AG04450 (cell line): ENCODE measurements around the gene ZFYVE21. TPM values are rescaled to one million over a fixed set of nuclear protein-coding genes. Genes with fewer than 3 reads are reported as not detected.

Source experiments
- CTCF ChIA-PET: fragments of 300-600, 350-600 bp; formaldehyde crosslinking; extraction: SDS; loops from one replicate; lab custom pipeline; 2022; ENCODE audit warnings: antibody characterized with exemption, inconsistent platforms; lab: Charles Lee
- POLR2A ChIA-PET: fragments of 350-600 bp; formaldehyde crosslinking; extraction: SDS; loops from one replicate; lab custom pipeline; 2021; ENCODE audit warnings: antibody characterized with exemption, inconsistent platforms; lab: Yijun Ruan, JAX
- DNase-seq: peaks from one replicate; pipeline ENCODE4 v3.0.0-alpha.2; 2011; ENCODE audit warnings: low read depth, low spot score
- H3K27ac ChIP-seq: one replicate; pipeline ENCODE4 v1.5.1; 2012; ENCODE audit warnings: low read depth, low read length, control low read depth
- H3K27me3 ChIP-seq: one replicate; pipeline ENCODE4 v1.6.0; 2012; ENCODE audit warnings: low read length; ENCODE audit not compliant: control insufficient read depth, insufficient read depth
- H3K4me3 ChIP-seq: 2 replicates; pipeline ENCODE4 v1.5.1; 2011; ENCODE audit warnings: mild to moderate bottlenecking, low read depth, low read length, control low read depth
- H3K9me3 ChIP-seq: 2 replicates; pipeline ENCODE4 v1.5.1; 2012; ENCODE audit warnings: low read length; ENCODE audit not compliant: control insufficient read depth, insufficient read depth
- polyA plus RNA-seq: library from polyadenylated mRNA; depleted of rRNA; stranded (reverse); fragments of >200 nt; gene quantifications from 2 replicates; pipeline ENCODE4 v1.2.3, GENCODE V29; 2011; rRNA removed
- small RNA-seq: library from RNA; depleted of rRNA; stranded (forward); fragments of <200 nt; gene quantifications from one replicate; pipeline ENCODE3, GENCODE V24; 2012; ENCODE audit warnings: low read depth; ENCODE audit not compliant: insufficient read length
- TF ChIP-seq, protein P1 (sequence below): IDR thresholded peaks from 2 replicates; pipeline ENCODE4 v1.5.1; 2011; ENCODE audit warnings: low read depth, low read length, control low read depth, inconsistent platforms

The ZFYVE21 gene
- polyA plus RNA-seq, 1 experiment, result 77.5 TPM

DNA sequence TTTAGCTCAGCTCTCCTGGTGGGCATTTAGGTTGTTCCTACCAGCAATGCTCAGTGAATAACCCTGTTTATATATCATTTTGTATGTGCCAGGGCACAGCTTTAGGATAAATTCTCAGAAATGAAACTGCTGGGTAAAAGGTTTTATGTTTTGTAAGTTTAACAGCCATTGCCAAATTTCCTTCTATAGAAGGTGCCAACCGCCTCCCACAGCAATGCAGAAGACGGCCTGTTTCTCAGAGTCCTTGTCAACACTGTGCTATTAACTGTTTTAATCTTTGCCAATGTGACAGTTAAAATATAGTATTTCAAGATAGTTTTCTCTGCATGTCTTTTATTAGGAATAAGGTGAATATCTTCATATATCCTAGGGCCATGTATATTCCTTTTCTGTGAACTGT lies 66.8 kb downstream of the ZFYVE21 start:
- no peak for DNase-seq
- TF ChIP-seq, protein P1, sequence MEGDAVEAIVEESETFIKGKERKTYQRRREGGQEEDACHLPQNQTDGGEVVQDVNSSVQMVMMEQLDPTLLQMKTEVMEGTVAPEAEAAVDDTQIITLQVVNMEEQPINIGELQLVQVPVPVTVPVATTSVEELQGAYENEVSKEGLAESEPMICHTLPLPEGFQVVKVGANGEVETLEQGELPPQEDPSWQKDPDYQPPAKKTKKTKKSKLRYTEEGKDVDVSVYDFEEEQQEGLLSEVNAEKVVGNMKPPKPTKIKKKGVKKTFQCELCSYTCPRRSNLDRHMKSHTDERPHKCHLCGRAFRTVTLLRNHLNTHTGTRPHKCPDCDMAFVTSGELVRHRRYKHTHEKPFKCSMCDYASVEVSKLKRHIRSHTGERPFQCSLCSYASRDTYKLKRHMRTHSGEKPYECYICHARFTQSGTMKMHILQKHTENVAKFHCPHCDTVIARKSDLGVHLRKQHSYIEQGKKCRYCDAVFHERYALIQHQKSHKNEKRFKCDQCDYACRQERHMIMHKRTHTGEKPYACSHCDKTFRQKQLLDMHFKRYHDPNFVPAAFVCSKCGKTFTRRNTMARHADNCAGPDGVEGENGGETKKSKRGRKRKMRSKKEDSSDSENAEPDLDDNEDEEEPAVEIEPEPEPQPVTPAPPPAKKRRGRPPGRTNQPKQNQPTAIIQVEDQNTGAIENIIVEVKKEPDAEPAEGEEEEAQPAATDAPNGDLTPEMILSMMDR, result no peak
- CTCF ChIA-PET, result no interaction called here
- Histone ChIP-seq H3K27me3 (no peaks in the 10 kb centered on the region), H3K9me3 (no peaks in the 10 kb centered on the region), H3K4me3 (no peak overlapping the region), H3K27ac (no peak overlapping the region)
- POLR2A ChIA-PET, result no interaction called here

Small RNAs within 50 kb of the gene (small RNA-seq; reads per million reads assigned to genes)
- not detected for gene RF00019

Other genes with a start within 250 kb of the ZFYVE21 start
- gene CKB, start 193.0 kb upstream of the ZFYVE21 start, polyA plus RNA-seq, result 11.7 and 12.9 TPM in 2 replicates
- gene TRMT61A, start 186.6 kb upstream of the ZFYVE21 start, polyA plus RNA-seq, result 4.4 and 6.1 TPM in 2 replicates
- 10.5 and 12.5 TPM in 2 replicates for gene BAG5, start 153.2 kb upstream of the ZFYVE21 start, polyA plus RNA-seq
- 25.8 and 29.8 TPM in 2 replicates for gene COA8, start 152.8 kb upstream of the ZFYVE21 start, polyA plus RNA-seq
- gene KLC1, start 86.6 kb upstream of the ZFYVE21 start, polyA plus RNA-seq, result 126 and 160 TPM in 2 replicates
- 4.3 and 4.8 TPM in 2 replicates for gene XRCC3, start 359 bp upstream of the ZFYVE21 start, polyA plus RNA-seq
- gene PPP1R13B, start 131.8 kb downstream of the ZFYVE21 start, polyA plus RNA-seq, result 0.52 and 0.62 TPM in 2 replicates
- 0.05 and 0.11 TPM in 2 replicates for gene TDRD9, start 212.6 kb downstream of the ZFYVE21 start, polyA plus RNA-seq
- gene RD3L, start 226.7 kb downstream of the ZFYVE21 start, polyA plus RNA-seq, result not detected in 2 replicates